22Rv1 (cell line): ENCODE results near the gene KRTAP9-4.

Experiments used
- H3K27ac ChIP-seq: fragments of 450-650 bp; 2 replicates; pipeline ENCODE4 v1.5.1; 2017
- ZFX ChIP-seq: fragments of 450-650 bp; IDR thresholded peaks from 2 replicates; pipeline ENCODE4 v1.6.1; 2017; ENCODE audit warnings: antibody characterized with exemption, borderline replicate concordance
- TF ChIP-seq, protein P1 (sequence below): fragments of 450-650 bp; IDR thresholded peaks from 2 replicates; pipeline ENCODE4 v1.5.1; 2017; ENCODE audit warnings: mild to moderate bottlenecking

The KRTAP9-4 gene

DNA sequence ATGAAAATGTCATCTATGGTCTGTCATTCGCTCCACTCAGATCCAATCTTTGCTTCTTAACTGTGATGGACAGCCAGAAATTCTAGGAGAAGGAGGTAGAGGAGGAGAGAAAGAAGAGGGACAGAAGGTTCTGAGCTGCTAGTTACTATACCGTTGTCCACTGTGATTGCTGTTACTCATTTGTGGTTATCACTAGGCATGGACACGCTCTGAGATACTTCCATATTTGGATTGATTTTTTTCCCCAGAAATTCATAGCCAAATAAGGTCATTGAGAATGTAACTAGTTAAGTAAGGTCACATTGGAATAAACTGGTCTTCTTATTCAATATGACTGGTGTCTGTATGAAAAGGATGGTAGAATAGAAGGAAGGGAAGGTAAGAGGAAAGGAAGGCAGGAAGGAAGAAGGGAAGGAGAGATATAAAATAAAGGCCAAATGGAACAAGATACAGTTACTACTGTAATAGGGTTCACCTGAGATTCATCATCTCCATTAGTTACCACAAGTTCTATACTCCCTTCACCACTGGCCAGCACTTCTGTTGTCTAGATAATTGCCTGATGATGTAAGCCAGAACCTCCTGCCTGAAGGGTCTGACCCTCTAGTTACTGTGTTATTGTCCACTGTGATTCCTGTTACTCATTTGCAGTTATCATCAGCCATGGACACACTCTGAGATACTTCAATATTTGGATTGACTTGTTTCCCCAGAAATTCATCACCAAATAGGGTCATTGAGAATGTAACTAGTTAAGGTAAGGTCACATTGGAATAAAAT, 28.9 kb downstream of the KRTAP9-4 start:
- no peak overlapping the region for H3K27ac ChIP-seq
- TF ChIP-seq, protein P1, sequence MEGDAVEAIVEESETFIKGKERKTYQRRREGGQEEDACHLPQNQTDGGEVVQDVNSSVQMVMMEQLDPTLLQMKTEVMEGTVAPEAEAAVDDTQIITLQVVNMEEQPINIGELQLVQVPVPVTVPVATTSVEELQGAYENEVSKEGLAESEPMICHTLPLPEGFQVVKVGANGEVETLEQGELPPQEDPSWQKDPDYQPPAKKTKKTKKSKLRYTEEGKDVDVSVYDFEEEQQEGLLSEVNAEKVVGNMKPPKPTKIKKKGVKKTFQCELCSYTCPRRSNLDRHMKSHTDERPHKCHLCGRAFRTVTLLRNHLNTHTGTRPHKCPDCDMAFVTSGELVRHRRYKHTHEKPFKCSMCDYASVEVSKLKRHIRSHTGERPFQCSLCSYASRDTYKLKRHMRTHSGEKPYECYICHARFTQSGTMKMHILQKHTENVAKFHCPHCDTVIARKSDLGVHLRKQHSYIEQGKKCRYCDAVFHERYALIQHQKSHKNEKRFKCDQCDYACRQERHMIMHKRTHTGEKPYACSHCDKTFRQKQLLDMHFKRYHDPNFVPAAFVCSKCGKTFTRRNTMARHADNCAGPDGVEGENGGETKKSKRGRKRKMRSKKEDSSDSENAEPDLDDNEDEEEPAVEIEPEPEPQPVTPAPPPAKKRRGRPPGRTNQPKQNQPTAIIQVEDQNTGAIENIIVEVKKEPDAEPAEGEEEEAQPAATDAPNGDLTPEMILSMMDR = no peak
- no peak for TF ChIP-seq ZFX

DNA sequence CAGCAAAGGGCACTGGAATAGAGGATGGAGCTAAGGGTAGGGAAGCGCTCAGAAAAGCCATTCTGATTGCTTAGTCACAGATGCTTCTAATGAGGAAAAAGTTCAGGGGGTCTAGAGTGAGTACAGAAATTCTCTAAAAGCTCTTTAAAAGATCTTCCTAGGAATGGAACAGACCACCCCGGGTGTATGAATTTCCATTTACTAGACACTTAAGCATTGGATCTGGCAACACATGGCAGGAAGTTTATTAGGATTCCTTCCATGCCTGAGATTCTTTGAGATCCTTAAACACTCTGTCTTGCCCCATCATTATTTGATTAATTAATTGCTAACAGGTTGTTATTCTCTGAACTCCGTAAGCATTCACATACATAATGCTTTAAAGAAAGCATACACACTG, 34.6 kb downstream of the KRTAP9-4 start:
- H3K27ac ChIP-seq = no peak overlapping the region
- TF ChIP-seq, protein P1 = no peak
- no peak for TF ChIP-seq ZFX

DNA sequence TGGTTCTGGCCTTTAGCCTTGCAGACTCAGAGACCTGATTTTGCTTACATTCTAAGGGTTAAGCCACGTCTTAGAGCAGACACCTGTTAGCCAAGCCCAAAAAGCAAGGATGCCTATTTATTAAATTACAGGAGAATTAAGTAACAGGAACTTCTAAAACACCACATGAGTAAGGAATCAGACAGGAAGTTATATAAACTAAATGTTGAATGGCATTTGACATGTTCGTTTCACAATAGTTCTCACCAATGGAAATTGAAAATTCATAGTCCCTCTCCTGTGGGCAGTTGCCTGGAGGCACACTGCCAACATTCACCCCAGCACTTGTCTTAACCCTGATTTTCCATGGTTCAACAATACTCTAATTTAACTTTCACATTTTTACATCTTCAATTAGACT, 35.1 kb downstream of the KRTAP9-4 start:
- no peak overlapping the region for H3K27ac ChIP-seq
- TF ChIP-seq, protein P1 = no peak
- no peak for TF ChIP-seq ZFX

DNA sequence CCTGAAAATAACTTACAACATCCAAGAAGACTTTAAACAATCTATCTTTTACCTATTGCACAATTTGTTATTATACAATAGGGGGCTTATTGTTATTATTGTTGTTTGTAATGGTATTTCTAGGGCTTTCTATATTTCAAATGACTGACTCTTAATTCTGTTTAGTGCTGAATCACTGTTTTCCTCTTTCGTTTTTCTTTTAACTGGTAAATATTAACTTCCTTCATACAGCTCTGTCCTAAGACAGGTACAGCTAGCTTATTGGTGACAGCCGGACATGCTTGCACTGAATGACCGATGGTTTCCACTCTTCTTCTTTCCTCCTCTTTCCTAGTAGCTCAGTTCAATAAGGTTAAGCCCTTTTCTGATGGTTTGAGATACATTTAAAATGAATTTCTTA, 37.6 kb downstream of the KRTAP9-4 start:
- no peak overlapping the region for H3K27ac ChIP-seq
- TF ChIP-seq, protein P1 = no peak
- TF ChIP-seq ZFX = no peak

DNA sequence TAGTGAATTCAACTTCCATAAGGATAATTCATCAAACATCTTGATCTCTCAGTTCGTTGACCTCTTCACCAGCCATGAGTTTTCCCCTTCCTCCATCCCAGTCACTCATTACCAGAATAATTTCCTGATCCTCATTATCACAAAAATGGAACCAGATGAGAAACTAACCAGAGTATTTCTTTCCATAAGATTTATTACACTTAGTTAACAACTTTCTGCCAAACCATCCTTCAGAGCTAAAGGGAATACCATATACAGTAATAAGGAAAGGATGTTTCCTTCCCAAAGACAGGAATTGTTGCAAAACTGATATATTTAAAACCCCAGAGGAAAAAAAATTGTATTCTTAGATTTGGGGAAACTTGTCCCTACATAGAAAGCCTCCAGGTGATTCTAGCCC, 44.5 kb downstream of the KRTAP9-4 start:
- TF ChIP-seq, protein P1 = no peak
- no peak for TF ChIP-seq ZFX
- H3K27ac ChIP-seq = no peak overlapping the region

DNA sequence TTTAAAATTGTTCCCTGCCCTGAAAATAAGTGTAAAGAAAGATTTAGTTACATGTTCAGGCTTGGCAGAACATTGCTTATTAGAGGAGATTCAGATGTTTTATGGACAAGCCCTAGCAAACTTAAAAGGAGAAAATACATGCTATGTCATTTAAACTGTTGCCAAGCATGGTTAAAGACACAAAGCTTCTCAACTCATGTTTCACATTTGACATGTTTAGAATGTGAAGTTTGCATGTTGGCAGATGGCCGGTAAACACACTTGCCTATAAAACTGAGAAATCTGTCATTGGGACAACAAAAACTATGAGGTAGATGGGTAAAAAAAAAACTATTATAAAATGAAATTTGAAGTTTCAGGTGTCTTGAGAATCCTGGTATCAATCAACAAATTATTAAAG, 47.4 kb downstream of the KRTAP9-4 start:
- TF ChIP-seq ZFX = no peak
- TF ChIP-seq, protein P1 = no peak
- no peak overlapping the region for H3K27ac ChIP-seq

DNA sequence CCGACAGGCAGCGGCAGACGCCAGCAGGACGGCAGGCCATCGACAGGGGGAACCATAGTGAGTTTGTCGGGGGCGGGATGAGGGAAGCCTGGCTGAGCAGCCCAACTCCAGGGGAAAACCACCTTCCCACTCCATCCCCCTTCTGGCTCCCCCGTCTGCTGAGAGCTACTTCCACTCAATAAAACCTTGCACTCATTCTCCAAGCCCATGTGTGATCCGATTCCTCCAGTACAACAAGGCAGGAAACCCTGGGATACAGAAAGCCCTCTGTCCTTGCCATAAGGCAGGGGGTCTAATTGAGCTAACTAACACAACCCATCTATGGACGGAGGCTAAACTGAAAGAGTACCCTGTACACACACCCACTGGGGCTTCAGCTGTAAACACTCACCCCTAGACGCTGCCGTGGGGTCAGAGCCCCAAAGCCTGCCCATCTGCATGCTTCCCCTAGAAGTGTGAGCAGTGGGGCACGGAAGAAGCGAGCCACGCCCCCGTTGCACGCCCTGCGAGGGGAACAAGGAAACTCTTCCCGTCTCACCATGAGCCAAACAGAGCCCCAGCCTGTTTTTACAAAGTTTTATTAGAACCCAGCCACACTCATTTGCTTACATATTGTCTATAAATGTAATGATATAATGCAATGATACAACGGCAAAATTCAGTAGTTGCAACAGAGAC, 49.1 kb downstream of the KRTAP9-4 start:
- no peak overlapping the region for H3K27ac ChIP-seq
- TF ChIP-seq, protein P1 = no peak
- TF ChIP-seq ZFX = no peak
